ENCODE data around the gene DNAJB12. TPM values are rescaled to one million over a fixed set of nuclear protein-coding genes. Genes with fewer than 3 reads are reported as not detected.

The DNAJB12 gene
- total RNA-seq, 1 experiment from 2014 or later: 48.0 TPM

DNA sequence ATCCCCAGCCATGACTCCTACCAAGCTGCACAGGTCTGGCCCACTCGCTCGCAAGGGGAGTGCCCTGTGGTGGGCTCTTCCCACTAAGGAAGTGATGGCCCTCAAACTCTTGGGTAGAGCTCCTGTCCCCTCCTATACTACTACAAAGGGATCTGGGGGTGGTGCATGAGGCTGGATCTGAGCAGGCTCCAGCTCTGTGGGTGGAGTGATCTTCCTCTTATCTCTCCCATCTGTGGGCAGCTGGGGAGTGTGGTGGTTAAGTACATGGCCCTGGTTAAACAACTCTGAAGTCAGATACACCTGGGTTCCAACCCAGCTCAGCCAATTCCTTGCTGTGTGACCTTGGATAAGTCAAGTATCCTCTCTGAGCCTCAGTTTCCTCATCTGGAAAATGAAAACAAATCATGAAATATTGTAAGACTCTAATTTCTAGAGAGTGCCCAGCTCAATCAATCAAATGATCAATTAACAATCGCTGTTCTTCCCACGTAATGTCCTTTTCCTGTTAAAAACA, 63.6 kb downstream of the DNAJB12 start:
- Mint-ChIP-seq H3K36me3 (ENCODE audit: insufficient read depth, unreplicated experiment) (peaks cover 23% of the 10 kb centered on the region), H3K27me3 (ENCODE audit: unreplicated experiment) (no peaks in the 10 kb centered on the region), H3K4me1 (ENCODE audit: low read depth, unreplicated experiment) (peaks cover 43% of the 10 kb centered on the region), H3K9me3 (ENCODE audit: low read depth, unreplicated experiment) (no peaks in the 10 kb centered on the region), H3K27ac (ENCODE audit: unreplicated experiment) (peak overlapping the region; percentile 74), H3K4me3 (ENCODE audit: low read depth, unreplicated experiment) (no peak overlapping the region)
- CTCF ChIA-PET: interaction anchor here (0.5 to 2.4 kb wide), 5 partner anchors 8 to 99 kb away, joined by 4 to 10 read pairs (median 9); no protein-coding TSS in a partner anchor
- BruUV-seq (replicated peaks): no TSS peak
- no peak for DNase-seq
- intact Hi-C loops (cut with micrococcal nuclease; ENCODE audit: unreplicated experiment): no loop called here
- TF ChIP-seq CTCF (IDR thresholded peaks at IDR 0.05; ENCODE audit: unreplicated experiment): no peak

- BruUV-seq (replicated peaks): no TSS peak
- CTCF ChIA-PET: interaction anchor here (1.3 kb wide), 1 partner anchor 26 kb away, joined by 3 read pairs; no protein-coding TSS in a partner anchor
- intact Hi-C loops (cut with micrococcal nuclease; ENCODE audit: unreplicated experiment): no loop called here
- no peak for TF ChIP-seq CTCF (IDR thresholded peaks at IDR 0.05; ENCODE audit: unreplicated experiment)
- no peaks in the 10 kb centered on the region for H3K36me3 Mint-ChIP-seq (ENCODE audit: insufficient read depth, unreplicated experiment)
- DNase-seq: no peak
- H3K27ac Mint-ChIP-seq (ENCODE audit: unreplicated experiment): no peak overlapping the region
- peaks cover 13% of the 10 kb centered on the region for H3K4me1 Mint-ChIP-seq (ENCODE audit: low read depth, unreplicated experiment)
- H3K27me3 Mint-ChIP-seq (ENCODE audit: unreplicated experiment): no peaks in the 10 kb centered on the region
- H3K4me3 Mint-ChIP-seq (ENCODE audit: low read depth, unreplicated experiment): no peak overlapping the region
- no peaks in the 10 kb centered on the region for H3K9me3 Mint-ChIP-seq (ENCODE audit: low read depth, unreplicated experiment)
Observed at GRCh38 chr10:72285972-72286521, 68.7 kb downstream of the DNAJB12 start.

GRCh38 chr10:72283131-72283530, 71.6 kb downstream of the DNAJB12 start:
- no peak for TF ChIP-seq CTCF (IDR thresholded peaks at IDR 0.05; ENCODE audit: unreplicated experiment)
- DNase-seq: no peak
- Mint-ChIP-seq H3K27ac (ENCODE audit: unreplicated experiment) (no peak overlapping the region), H3K4me3 (ENCODE audit: low read depth, unreplicated experiment) (no peak overlapping the region), H3K27me3 (ENCODE audit: unreplicated experiment) (no peaks in the 10 kb centered on the region), H3K9me3 (ENCODE audit: low read depth, unreplicated experiment) (no peaks in the 10 kb centered on the region), H3K4me1 (ENCODE audit: low read depth, unreplicated experiment) (peaks cover 23% of the 10 kb centered on the region), H3K36me3 (ENCODE audit: insufficient read depth, unreplicated experiment) (peaks cover 6% of the 10 kb centered on the region)
- no TSS peak for BruUV-seq (replicated peaks)
- CTCF ChIA-PET: interaction anchor here (1.0 kb wide), 2 partner anchors 9 to 10 kb away, joined by 3 to 7 read pairs; no protein-coding TSS in a partner anchor
- intact Hi-C loops (cut with micrococcal nuclease; ENCODE audit: unreplicated experiment): no loop called here

Other genes starting within 250 kb of the DNAJB12 start
- gene ANAPC16, start 138.9 kb downstream of the DNAJB12 start, total RNA-seq (2022): 118 and 119 TPM in 2 replicates
- gene ASCC1, start 138.6 kb downstream of the DNAJB12 start, total RNA-seq (2022): 51.3 and 59.3 TPM in 2 replicates
- 294 and 326 TPM in 2 replicates for gene DDIT4, start 81.0 kb downstream of the DNAJB12 start, total RNA-seq (2022)

Measured in Calu3 (cell line).